Measurements from ENCODE around the gene OSCP1.

Gene OSCP1

DNA sequence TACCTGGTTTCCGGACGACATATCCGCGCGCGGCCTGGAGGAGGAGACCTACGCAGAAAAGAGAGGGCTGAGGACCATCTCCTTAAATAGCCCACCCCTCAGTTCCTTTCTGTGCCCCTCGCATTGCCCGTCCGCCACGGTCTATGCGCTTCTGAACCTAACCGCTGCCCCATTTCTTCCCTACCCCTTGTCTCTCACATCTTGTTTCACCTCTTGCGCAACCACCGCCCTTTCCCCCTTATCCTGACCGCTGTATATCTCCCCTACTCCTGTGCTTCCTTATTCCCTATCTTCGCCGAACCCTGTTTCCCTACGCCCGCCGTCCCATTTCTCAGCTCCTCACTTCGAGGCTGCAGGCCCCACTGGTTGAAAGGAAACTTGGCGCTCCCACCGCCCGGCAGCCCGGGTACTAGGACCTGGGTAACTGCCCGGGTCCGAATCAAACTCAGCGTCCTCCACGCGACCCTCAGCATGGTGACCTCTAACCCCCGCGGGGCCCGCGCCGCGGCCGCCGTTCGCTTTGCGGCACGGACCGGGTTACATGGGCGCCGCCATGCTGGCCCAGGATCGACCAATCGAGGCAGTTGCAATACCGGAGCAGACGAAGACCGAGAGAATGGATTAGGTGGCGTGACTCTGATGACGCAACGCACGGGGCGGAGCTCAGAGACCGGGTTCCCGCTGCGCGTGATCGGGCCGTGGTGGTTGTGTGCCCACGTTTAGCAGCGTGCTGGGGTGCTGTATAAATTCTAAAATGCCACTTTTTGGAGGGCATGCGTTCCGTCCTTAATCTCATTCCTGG, 13.8 kb upstream of the OSCP1 start, which contains the start of gene MRPS15:
MRPS15 (minus strand) TSS at position 582 of the 802 bp plus-strand sequence; CDS start at position 473, 109 bp downstream.
- Mint-ChIP-seq H3K27me3 (ENCODE audit: low read depth) (no peaks in the 10 kb centered on the region), H3K9me3 (no peaks in the 10 kb centered on the region), H3K4me1 (peaks cover 26% of the 10 kb centered on the region), H3K27ac (peak within 1 kb of the TSS; percentile 96 to 100 (median 99)), H3K4me3 (peak within 1 kb of the TSS; percentile 95 to 100 (median 98)), H3K36me3 (ENCODE audit: low read depth) (peaks cover 17% of the 10 kb centered on the region)
- TF ChIP-seq, protein P1, sequence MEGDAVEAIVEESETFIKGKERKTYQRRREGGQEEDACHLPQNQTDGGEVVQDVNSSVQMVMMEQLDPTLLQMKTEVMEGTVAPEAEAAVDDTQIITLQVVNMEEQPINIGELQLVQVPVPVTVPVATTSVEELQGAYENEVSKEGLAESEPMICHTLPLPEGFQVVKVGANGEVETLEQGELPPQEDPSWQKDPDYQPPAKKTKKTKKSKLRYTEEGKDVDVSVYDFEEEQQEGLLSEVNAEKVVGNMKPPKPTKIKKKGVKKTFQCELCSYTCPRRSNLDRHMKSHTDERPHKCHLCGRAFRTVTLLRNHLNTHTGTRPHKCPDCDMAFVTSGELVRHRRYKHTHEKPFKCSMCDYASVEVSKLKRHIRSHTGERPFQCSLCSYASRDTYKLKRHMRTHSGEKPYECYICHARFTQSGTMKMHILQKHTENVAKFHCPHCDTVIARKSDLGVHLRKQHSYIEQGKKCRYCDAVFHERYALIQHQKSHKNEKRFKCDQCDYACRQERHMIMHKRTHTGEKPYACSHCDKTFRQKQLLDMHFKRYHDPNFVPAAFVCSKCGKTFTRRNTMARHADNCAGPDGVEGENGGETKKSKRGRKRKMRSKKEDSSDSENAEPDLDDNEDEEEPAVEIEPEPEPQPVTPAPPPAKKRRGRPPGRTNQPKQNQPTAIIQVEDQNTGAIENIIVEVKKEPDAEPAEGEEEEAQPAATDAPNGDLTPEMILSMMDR (IDR thresholded peaks at IDR 0.05; ENCODE audit: unreplicated experiment in 3 of 3): no peak

DNA sequence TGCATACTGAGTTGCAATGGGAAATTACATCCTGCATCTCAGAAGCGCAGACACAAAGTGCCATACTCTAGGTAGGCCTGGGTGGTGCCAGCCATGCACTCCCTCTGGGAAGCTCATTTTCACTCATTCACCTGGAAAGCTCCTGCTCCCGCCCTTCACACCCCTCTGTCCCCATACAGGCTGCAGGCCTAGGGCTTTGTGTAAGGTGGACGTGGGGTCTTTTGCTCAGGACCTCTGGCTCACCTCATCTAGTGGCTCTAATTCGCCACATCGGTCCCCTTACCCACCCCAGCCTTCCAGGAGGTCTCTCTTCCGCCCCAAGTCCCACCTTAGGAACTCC, 13.2 kb upstream of the OSCP1 start:
- H3K4me1 Mint-ChIP-seq: peaks cover 26% of the 10 kb centered on the region
- no peaks in the 10 kb centered on the region for H3K9me3 Mint-ChIP-seq
- H3K27me3 Mint-ChIP-seq (ENCODE audit: low read depth): no peaks in the 10 kb centered on the region
- peak overlapping the region; percentile 96 to 100 (median 99) for H3K27ac Mint-ChIP-seq
- TF ChIP-seq, protein P1 (IDR thresholded peaks at IDR 0.05; ENCODE audit: unreplicated experiment in 3 of 3): no peak
- peaks cover 21% of the 10 kb centered on the region for H3K36me3 Mint-ChIP-seq (ENCODE audit: low read depth)
- H3K4me3 Mint-ChIP-seq: peak overlapping the region; percentile 95 to 100 (median 98)

DNA sequence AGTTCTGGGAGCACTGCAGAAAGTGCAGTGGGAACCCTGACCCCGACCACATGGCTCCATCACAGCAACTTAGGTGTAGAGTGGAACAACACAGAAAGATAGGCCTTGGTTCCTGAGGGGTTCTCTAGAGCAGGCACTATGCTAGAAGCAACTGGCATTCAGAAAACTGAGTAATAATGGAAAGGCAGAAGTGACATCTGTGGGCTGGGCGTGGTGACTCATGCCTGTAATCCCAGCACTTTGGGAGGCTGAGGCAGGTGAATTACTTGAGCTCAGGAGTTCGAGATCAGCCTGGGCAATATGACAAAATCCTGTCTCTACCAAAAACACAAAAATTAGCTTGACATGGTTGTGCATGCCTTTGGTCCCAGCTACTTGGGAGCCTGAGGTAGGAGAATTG, 8.7 kb upstream of the OSCP1 start:
- Mint-ChIP-seq H3K4me1 (peaks cover 8% of the 10 kb centered on the region), H3K27me3 (ENCODE audit: low read depth) (no peaks in the 10 kb centered on the region), H3K36me3 (ENCODE audit: low read depth) (peaks cover 39% of the 10 kb centered on the region), H3K9me3 (no peaks in the 10 kb centered on the region), H3K4me3 (no peak overlapping the region), H3K27ac (no peak overlapping the region)
- TF ChIP-seq, protein P1 (IDR thresholded peaks at IDR 0.05; ENCODE audit: unreplicated experiment in 3 of 3): no peak

DNA sequence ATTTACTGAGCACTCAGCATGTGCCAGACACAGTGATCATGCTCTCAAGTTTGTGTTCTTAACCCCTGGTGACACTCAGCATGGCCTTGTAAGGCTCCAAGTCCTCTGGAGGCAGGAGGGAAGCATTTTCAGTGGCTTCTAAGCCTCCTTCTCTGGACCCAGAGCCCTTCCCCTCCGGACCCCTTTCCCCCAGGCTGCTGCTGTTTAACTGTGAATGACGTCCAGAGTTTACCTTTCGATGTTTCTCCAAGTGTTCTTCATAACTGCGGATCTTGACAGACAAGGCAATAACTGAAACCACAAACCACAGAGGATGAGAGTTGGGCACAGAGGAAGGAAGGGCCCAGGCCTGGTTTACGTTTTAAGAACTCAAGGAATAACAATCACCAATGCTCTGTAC, 7.4 kb upstream of the OSCP1 start:
- Mint-ChIP-seq H3K4me1 (no peaks in the 10 kb centered on the region), H3K4me3 (no peak overlapping the region), H3K27me3 (ENCODE audit: low read depth) (no peaks in the 10 kb centered on the region), H3K36me3 (ENCODE audit: low read depth) (peaks cover 42% of the 10 kb centered on the region), H3K9me3 (no peaks in the 10 kb centered on the region), H3K27ac (no peak overlapping the region)
- TF ChIP-seq, protein P1 (IDR thresholded peaks at IDR 0.05; ENCODE audit: unreplicated experiment in 3 of 3): no peak

DNA sequence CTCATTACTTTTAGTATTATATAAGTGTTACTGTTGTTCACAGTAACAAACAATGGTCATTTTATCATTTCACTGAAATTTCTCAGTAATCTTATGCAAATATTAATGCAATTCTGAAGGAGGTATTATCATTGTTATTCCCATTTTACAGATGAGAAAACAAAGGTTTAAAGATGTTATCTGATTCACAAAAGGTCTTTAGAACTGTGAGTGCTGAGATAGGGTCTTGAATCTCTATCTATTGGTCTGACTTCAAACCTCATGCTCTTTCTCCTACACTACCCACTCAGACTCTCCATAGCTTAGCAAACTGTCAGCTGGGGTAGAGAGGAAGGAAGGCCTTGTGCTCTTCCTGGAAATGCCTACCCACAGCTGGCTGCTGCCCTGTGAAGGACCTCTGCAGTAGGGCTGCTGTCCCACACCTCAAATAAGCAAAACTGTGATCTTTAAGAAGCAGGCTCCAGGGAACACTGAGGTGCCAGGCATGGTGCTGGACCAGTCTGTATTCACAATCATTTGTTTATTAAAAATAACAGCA, 6.2 kb upstream of the OSCP1 start:
- Mint-ChIP-seq H3K36me3 (ENCODE audit: low read depth) (peaks cover 40% of the 10 kb centered on the region), H3K4me3 (no peak overlapping the region), H3K27me3 (ENCODE audit: low read depth) (no peaks in the 10 kb centered on the region), H3K4me1 (peaks cover 3% of the 10 kb centered on the region), H3K9me3 (no peaks in the 10 kb centered on the region), H3K27ac (no peak overlapping the region)
- TF ChIP-seq, protein P1 (IDR thresholded peaks at IDR 0.05; ENCODE audit: unreplicated experiment in 3 of 3): no peak

All from nephron (organoid).